HCT116 (cell line): ENCODE data around the gene DOCK2. TPM values are rescaled to one million over a fixed set of nuclear protein-coding genes. Genes with fewer than 3 reads are reported as not detected.

Experiments
- ATAC-seq: fragments of 200-7000 bp; cut with Tn5 transposase; 2 replicates; pipeline ENCODE4 v1.9.1; 2020; ENCODE audit warnings: mild to moderate bottlenecking, moderate library complexity
- BruUV-seq: library from RNA; stranded (reverse); fragments of 400-500 nt; replicated peaks from 2 replicates; lab custom pipeline; 2021; lab: Mats Ljungman, UMichigan
- CTCF ChIA-PET: fragments of 300-600 bp; sonication (Branson Sonifier 250); formaldehyde crosslinking; loops from one replicate; lab custom pipeline; 2021; ENCODE audit warnings: antibody characterized with exemption; lab: Charles Lee
- POLR2A ChIA-PET: fragments of 300-600, 350-600 bp; sonication (Branson Sonifier 250); formaldehyde crosslinking; loops from one replicate; lab custom pipeline; 2021; ENCODE audit warnings: antibody characterized with exemption; lab: Charles Lee
- RAD21 ChIA-PET, 2 experiments: fragments of 300-600 bp; sonication (Branson Sonifier 250); formaldehyde crosslinking; loops; one replicate each; lab custom pipeline; 2023; ENCODE audit warnings: low total read pairs in 2 of 2; ENCODE audit not compliant: uncharacterized antibody in 2 of 2, unreplicated experiment in 2 of 2, low non-redundant PET in 1 of 2; lab: Charles Lee
- DNase-seq: peaks from one replicate; pipeline ENCODE4 v3.0.0-alpha.2; 2010; ENCODE audit warnings: low read depth, low spot score
- H2AFZ ChIP-seq: fragments of 200-600 bp; shearing (Covaris generic), sonication (generic); 2 replicates; pipeline ENCODE4 v1.6.1; 2017; ENCODE audit warnings: low read depth, mixed run types, mixed read lengths, antibody characterized with exemption, low read length; ENCODE audit not compliant: poor library complexity, severe bottlenecking
- H3K27ac ChIP-seq: 2 replicates; pipeline ENCODE4 v1.5.1; 2012; ENCODE audit warnings: low read depth, low read length
- H3K27me3 ChIP-seq: fragments of 200-600 bp; sonication (generic); 2 replicates; pipeline ENCODE4 v1.6.1; 2016; ENCODE audit warnings: mixed run types, low read length, mixed read lengths; ENCODE audit not compliant: insufficient read depth
- H3K36me3 ChIP-seq, 2 experiments: fragments of 200-500 bp in 1 of 2; fragments of 200-600 bp in 1 of 2; sonication (Bioruptor generic) in 1 of 2; sonication (generic) in 1 of 2; 2 replicates each; pipeline versions ENCODE4 v1.5.1 to v1.6.1; 2014 to 2016; ENCODE audit warnings: low read length in 2 of 2, inconsistent platforms in 1 of 2, mixed read lengths in 1 of 2, mixed run types in 1 of 2; ENCODE audit not compliant: insufficient read depth in 2 of 2, control insufficient read depth in 1 of 2
- H3K4me1 ChIP-seq, 2 experiments: fragments of 200-600 bp in 1 of 2; sonication (generic) in 1 of 2; 2 replicates each; pipeline versions ENCODE4 v1.5.1 to v1.6.1; 2012 to 2017; ENCODE audit warnings: low read length in 2 of 2, inconsistent platforms in 1 of 2, mild to moderate bottlenecking in 1 of 2, mixed read lengths in 1 of 2, mixed run types in 1 of 2, moderate library complexity in 1 of 2; ENCODE audit not compliant: insufficient read depth in 2 of 2, control insufficient read depth in 1 of 2
- H3K4me2 ChIP-seq: fragments of 200-600 bp; sonication (generic); 2 replicates; pipeline ENCODE4 v1.6.1; 2017; ENCODE audit warnings: mixed run types, low read length, mixed read lengths
- H3K4me3 ChIP-seq, 2 experiments: fragments of 200-600 bp in 1 of 2; sonication (generic) in 1 of 2; replicated peaks in 1 of 2; 2 replicates each; pipeline ENCODE4 v1.5.1; 2011 to 2016; ENCODE audit warnings: low read length in 2 of 2, control low read depth in 1 of 2, low read depth in 1 of 2, mild to moderate bottlenecking in 1 of 2, mixed read lengths in 1 of 2, mixed run types in 1 of 2
- H3K79me2 ChIP-seq: fragments of 200-600 bp; sonication (generic); 2 replicates; pipeline ENCODE4 v1.6.1; 2017; ENCODE audit warnings: mild to moderate bottlenecking, mixed run types, low read length, moderate library complexity, mixed read lengths; ENCODE audit not compliant: insufficient read depth
- H3K9ac ChIP-seq: fragments of 200-600 bp; sonication (generic); 2 replicates; pipeline ENCODE4 v1.6.1; 2016; ENCODE audit warnings: low read length, mixed read lengths
- H3K9me2 ChIP-seq: fragments of 200-600 bp; sonication (generic), shearing (Covaris generic); 2 replicates; pipeline ENCODE4 v1.6.1; 2017; ENCODE audit warnings: mixed run types, mild to moderate bottlenecking, moderate library complexity; ENCODE audit not compliant: insufficient read depth
- H3K9me3 ChIP-seq, 2 experiments: fragments of 200-500 bp in 1 of 2; fragments of 200-600 bp in 1 of 2; sonication (Bioruptor generic) in 1 of 2; sonication (generic) in 1 of 2; 2 replicates each; pipeline ENCODE4 v1.6.1; 2014 to 2017; ENCODE audit warnings: low read length in 2 of 2, mixed read lengths in 2 of 2, inconsistent platforms in 1 of 2, low read depth in 1 of 2, mild to moderate bottlenecking in 1 of 2, mixed run types in 1 of 2, moderate library complexity in 1 of 2; ENCODE audit not compliant: control insufficient read depth in 1 of 2, insufficient read depth in 1 of 2
- H4K20me1 ChIP-seq: fragments of 200-600 bp; sonication (generic), shearing (Covaris generic); 2 replicates; pipeline ENCODE4 v1.6.1; 2017; ENCODE audit warnings: mixed run types, mild to moderate bottlenecking, moderate library complexity; ENCODE audit not compliant: insufficient read depth
- ATF3 ChIP-seq: IDR thresholded peaks from 2 replicates; pipeline ENCODE4 v1.6.1; 2012
- CTCF ChIP-seq, 3 experiments: fragments of 200-600 bp in 1 of 3; sonication (generic) in 1 of 3; IDR thresholded peaks in 2 of 3; conservative IDR thresholded peaks in 1 of 3; 2 replicates each; pipeline ENCODE4 v1.5.1; 2012 to 2017; ENCODE audit warnings: low read depth in 2 of 3, low read length in 2 of 3, antibody characterized with exemption in 1 of 3, borderline replicate concordance in 1 of 3, control low read depth in 1 of 3, mild to moderate bottlenecking in 1 of 3, mixed read lengths in 1 of 3, mixed run types in 1 of 3, moderate library complexity in 1 of 3; ENCODE audit not compliant: insufficient read depth in 1 of 3
- EZH2phosphoT487 ChIP-seq: fragments of 200-600 bp; IDR thresholded peaks from 2 replicates; pipeline ENCODE4 v1.6.1; 2018; ENCODE audit warnings: antibody characterized with exemption, borderline replicate concordance
- JUND ChIP-seq: IDR thresholded peaks from 2 replicates; pipeline ENCODE4 v1.6.1; 2012
- POLR2AphosphoS5 ChIP-seq: IDR thresholded peaks from 2 replicates; pipeline ENCODE4 v1.6.1; 2011; ENCODE audit warnings: mild to moderate bottlenecking, low read depth, low read length, moderate library complexity
- SIN3A ChIP-seq: IDR thresholded peaks from 2 replicates; pipeline ENCODE4 v1.6.1; 2012; ENCODE audit warnings: low read depth
- ZNF274 ChIP-seq: fragments of 200-500 bp; sonication (Bioruptor generic); IDR thresholded peaks from 2 replicates; pipeline ENCODE4 v1.6.1; 2014; ENCODE audit warnings: mild to moderate bottlenecking, low read depth, low read length, inconsistent platforms
- intact Hi-C: fragments of 100-400 bp; cut with micrococcal nuclease; formaldehyde crosslinking; loops from 2 replicates; pipeline ENCODE4 v1.10.0; 2022
- total RNA-seq: library from RNA; stranded (reverse); gene quantifications from one replicate; pipeline ENCODE4 v1.2.1, GENCODE V29; 2021; ENCODE audit not compliant: unreplicated experiment
- TF ChIP-seq, protein P1 (sequence below): IDR thresholded peaks from 2 replicates; pipeline ENCODE4 v1.6.1; 2012; ENCODE audit warnings: low read depth

Gene DOCK2
- total RNA-seq, 1 experiment from 2014 or later: 0.89 TPM

DNA sequence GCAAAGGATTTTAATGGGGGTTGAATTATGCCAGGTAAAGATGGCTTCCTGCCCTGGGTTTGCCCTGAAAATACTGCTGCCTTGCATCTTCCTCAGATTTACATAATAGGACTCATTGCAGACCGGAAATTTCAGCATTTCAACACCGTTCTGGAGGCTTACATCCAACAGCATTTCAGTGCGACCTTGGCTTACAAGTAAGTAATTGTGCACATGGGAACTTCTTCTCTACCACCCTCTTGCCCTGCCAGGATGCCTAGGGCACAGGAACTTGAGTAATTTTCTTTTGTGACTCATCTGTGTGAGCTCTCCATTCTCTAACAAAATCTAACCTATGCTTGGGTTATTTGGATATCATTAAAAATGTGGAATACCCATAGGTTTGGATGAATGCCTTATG is 80.2 kb downstream of the DOCK2 start:
- no peak for ATAC-seq
- H3K4me1 ChIP-seq: no peaks in the 10 kb centered on the region
- H3K4me3 ChIP-seq: no peak overlapping the region
- DNase-seq: no peak
- H3K9ac ChIP-seq: no peak overlapping the region
- ChIA-PET CTCF (no interaction called here), RAD21 (no interaction called here), POLR2A (no interaction called here)
- intact Hi-C loops: no loop called here
- no peaks in the 10 kb centered on the region for H3K79me2 ChIP-seq
- no peak overlapping the region for H3K4me2 ChIP-seq
- H3K36me3 ChIP-seq: no peaks in the 10 kb centered on the region
- BruUV-seq: no TSS peak
- H3K27me3 ChIP-seq: peaks cover 45% of the 10 kb centered on the region
- TF ChIP-seq SIN3A (no peak), ATF3 (no peak), CTCF (IDR thresholded peaks at IDR 0.05 in 2 of 3, conservative IDR thresholded peaks at IDR 0.05 in 1 of 3; ENCODE audit: borderline replicate concordance in 1 of 3, insufficient read depth in 1 of 3, low read depth in 2 of 3, low read length in 2 of 3) (no peak), JUND (no peak), ZNF274 (no peak), EZH2phosphoT487 (no peak), POLR2AphosphoS5 (no peak)
- TF ChIP-seq, protein P1, sequence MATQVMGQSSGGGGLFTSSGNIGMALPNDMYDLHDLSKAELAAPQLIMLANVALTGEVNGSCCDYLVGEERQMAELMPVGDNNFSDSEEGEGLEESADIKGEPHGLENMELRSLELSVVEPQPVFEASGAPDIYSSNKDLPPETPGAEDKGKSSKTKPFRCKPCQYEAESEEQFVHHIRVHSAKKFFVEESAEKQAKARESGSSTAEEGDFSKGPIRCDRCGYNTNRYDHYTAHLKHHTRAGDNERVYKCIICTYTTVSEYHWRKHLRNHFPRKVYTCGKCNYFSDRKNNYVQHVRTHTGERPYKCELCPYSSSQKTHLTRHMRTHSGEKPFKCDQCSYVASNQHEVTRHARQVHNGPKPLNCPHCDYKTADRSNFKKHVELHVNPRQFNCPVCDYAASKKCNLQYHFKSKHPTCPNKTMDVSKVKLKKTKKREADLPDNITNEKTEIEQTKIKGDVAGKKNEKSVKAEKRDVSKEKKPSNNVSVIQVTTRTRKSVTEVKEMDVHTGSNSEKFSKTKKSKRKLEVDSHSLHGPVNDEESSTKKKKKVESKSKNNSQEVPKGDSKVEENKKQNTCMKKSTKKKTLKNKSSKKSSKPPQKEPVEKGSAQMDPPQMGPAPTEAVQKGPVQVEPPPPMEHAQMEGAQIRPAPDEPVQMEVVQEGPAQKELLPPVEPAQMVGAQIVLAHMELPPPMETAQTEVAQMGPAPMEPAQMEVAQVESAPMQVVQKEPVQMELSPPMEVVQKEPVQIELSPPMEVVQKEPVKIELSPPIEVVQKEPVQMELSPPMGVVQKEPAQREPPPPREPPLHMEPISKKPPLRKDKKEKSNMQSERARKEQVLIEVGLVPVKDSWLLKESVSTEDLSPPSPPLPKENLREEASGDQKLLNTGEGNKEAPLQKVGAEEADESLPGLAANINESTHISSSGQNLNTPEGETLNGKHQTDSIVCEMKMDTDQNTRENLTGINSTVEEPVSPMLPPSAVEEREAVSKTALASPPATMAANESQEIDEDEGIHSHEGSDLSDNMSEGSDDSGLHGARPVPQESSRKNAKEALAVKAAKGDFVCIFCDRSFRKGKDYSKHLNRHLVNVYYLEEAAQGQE: no peak
- no peak overlapping the region for H2AFZ ChIP-seq
- no peaks in the 10 kb centered on the region for H4K20me1 ChIP-seq
- no peak overlapping the region for H3K27ac ChIP-seq
- no peaks in the 10 kb centered on the region for H3K9me2 ChIP-seq
- H3K9me3 ChIP-seq: no peaks in the 10 kb centered on the region
